HG02588 (cell line): ENCODE results near the gene ASTL.
"Not testable (repeated sequence)": the region's sequence is repeated elsewhere in the genome, so short reads cannot be mapped to it uniquely, and the experiment has no call there.

Source experiments
- ATAC-seq: cut with Tn5 transposase; IDR thresholded peaks from one replicate; pipeline ENCODE4 v1.9.1; 2021; ENCODE audit warnings: mild to moderate bottlenecking, moderate library complexity; ENCODE audit not compliant: unreplicated experiment

ASTL gene

GRCh38 chr2:96138179-96139145 is at the start of gene ASTL:
ASTL (minus strand) TSS chr2:96138502; CDS start chr2:96138436, 66 bp downstream.
- no peak for ATAC-seq

- no peak for ATAC-seq
These were observed 48.3 kb upstream of the ASTL start for GRCh38 chr2:96186562-96186961.

- ATAC-seq = no peak
These were observed 47.2 kb upstream of the ASTL start for GRCh38 chr2:96185516-96185915.

GRCh38 chr2:96184989-96185388 is 46.7 kb upstream of the ASTL start:
- no peak for ATAC-seq

GRCh38 chr2:96184188-96184587 is 45.9 kb upstream of the ASTL start:
- no peak for ATAC-seq

- no peak for ATAC-seq
These were observed 43.2 kb upstream of the ASTL start for GRCh38 chr2:96181529-96181928.

- no peak for ATAC-seq
These were observed 42.2 kb upstream of the ASTL start for GRCh38 chr2:96180521-96180920.

GRCh38 chr2:96180002-96180401 is 41.7 kb upstream of the ASTL start:
- no peak for ATAC-seq

GRCh38 chr2:96176661-96177060 is 38.4 kb upstream of the ASTL start:
- ATAC-seq = no peak

GRCh38 chr2:96175951-96176350 is 37.6 kb upstream of the ASTL start:
- no peak for ATAC-seq

- ATAC-seq = peak; percentile 57
These were observed 36.2 kb upstream of the ASTL start for GRCh38 chr2:96174251-96175144.

GRCh38 chr2:96171831-96172230 is 33.5 kb upstream of the ASTL start:
- no peak for ATAC-seq

- no peak for ATAC-seq
These were observed 32.3 kb upstream of the ASTL start for GRCh38 chr2:96170626-96171025.

GRCh38 chr2:96169868-96170507 is 31.7 kb upstream of the ASTL start:
- no peak for ATAC-seq

GRCh38 chr2:96167407-96168013 is 29.2 kb upstream of the ASTL start:
- ATAC-seq = no peak

- ATAC-seq = peak; percentile 61
These were observed 26.3 kb upstream of the ASTL start for GRCh38 chr2:96164459-96165184.

- peak; percentile 50 for ATAC-seq
These were observed 25.6 kb upstream of the ASTL start for GRCh38 chr2:96163768-96164429.

- no peak for ATAC-seq
These were observed 25.1 kb upstream of the ASTL start for GRCh38 chr2:96163415-96163767.

GRCh38 chr2:96161898-96162297 is 23.6 kb upstream of the ASTL start:
- no peak for ATAC-seq

- not testable (repeated sequence) for ATAC-seq
These were observed 22.1 kb upstream of the ASTL start for GRCh38 chr2:96160366-96160765.
